Bronchial epithelial cell (primary cell): ENCODE results near the gene PUS3. TPM values are rescaled to one million over a fixed set of nuclear protein-coding genes. Genes with fewer than 3 reads are reported as not detected.
A peak's percentile ranks its signal among the peaks of the same experiment; 100 is the strongest.

Source experiments
- DNase-seq: peaks from one replicate; pipeline ENCODE4 v3.0.0-alpha.2; 2010; ENCODE audit warnings: low read depth
- FAIRE-seq: peaks from 2 replicates; lab custom pipeline; 2011; peaks lifted over from hg19 to GRCh38; lab: Jason Lieb, UNC
- H3K27me3 ChIP-seq: 2 replicates; pipeline ENCODE4 v1.5.1; 2011; ENCODE audit warnings: low read length; ENCODE audit not compliant: control insufficient read depth, insufficient read depth
- H3K36me3 ChIP-seq: 2 replicates; pipeline ENCODE4 v1.5.1; 2011; ENCODE audit warnings: low read length; ENCODE audit not compliant: control insufficient read depth, insufficient read depth
- H3K4me3 ChIP-seq: 2 replicates; pipeline ENCODE4 v1.5.1; 2011; ENCODE audit warnings: mild to moderate bottlenecking, low read depth, low read length, control low read depth
- total RNA-seq: library from RNA; depleted of rRNA; stranded (reverse); fragments of >200 nt; gene quantifications from 2 replicates; pipeline ENCODE4 v1.2.1, GENCODE V29; 2014
- TF ChIP-seq, protein P1 (sequence below): IDR thresholded peaks from 2 replicates; pipeline ENCODE4 v1.5.1; 2011; ENCODE audit warnings: mild to moderate bottlenecking, moderate library complexity, low read length, control low read depth, inconsistent platforms; ENCODE audit not compliant: insufficient read depth, severe bottlenecking

Gene PUS3
- total RNA-seq, 1 donor from 2014 or later = 19.5 TPM

GRCh38 chr11:125892994-125893393 is 10.0 kb downstream of the PUS3 start:
- no peak for FAIRE-seq
- H3K4me3 ChIP-seq = no peak overlapping the region
- H3K27me3 ChIP-seq = no peaks in the 10 kb centered on the region
- TF ChIP-seq, protein P1, sequence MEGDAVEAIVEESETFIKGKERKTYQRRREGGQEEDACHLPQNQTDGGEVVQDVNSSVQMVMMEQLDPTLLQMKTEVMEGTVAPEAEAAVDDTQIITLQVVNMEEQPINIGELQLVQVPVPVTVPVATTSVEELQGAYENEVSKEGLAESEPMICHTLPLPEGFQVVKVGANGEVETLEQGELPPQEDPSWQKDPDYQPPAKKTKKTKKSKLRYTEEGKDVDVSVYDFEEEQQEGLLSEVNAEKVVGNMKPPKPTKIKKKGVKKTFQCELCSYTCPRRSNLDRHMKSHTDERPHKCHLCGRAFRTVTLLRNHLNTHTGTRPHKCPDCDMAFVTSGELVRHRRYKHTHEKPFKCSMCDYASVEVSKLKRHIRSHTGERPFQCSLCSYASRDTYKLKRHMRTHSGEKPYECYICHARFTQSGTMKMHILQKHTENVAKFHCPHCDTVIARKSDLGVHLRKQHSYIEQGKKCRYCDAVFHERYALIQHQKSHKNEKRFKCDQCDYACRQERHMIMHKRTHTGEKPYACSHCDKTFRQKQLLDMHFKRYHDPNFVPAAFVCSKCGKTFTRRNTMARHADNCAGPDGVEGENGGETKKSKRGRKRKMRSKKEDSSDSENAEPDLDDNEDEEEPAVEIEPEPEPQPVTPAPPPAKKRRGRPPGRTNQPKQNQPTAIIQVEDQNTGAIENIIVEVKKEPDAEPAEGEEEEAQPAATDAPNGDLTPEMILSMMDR = no peak
- no peak for DNase-seq
- H3K36me3 ChIP-seq = peaks cover 5% of the 10 kb centered on the region

DNA sequence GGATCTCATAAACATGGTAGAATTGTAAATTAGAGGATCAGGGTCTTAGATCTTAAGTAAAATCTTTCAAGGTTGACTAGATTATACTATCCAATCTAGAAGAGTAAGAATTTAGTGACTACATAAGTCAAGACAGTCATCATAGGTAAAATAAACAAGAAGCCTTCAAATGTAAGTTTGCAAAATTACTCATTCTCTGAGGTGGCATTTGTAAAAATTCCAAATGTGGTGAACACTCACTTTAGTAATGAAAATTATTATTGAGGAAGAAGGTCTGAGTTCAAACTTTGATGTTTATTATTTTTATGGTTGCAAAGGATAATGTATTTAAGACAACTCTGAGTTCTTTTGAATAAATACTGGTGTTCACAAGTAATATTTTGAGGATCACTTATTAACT is 10.9 kb downstream of the PUS3 start:
- peaks cover 5% of the 10 kb centered on the region for H3K36me3 ChIP-seq
- peak; percentile 82 for DNase-seq

GRCh38 chr11:125890447-125891100 is 12.4 kb downstream of the PUS3 start:
- DNase-seq = no peak
- Histone ChIP-seq H3K27me3 (no peaks in the 10 kb centered on the region), H3K36me3 (peaks cover 5% of the 10 kb centered on the region), H3K4me3 (no peak overlapping the region)
- no peak for FAIRE-seq
- TF ChIP-seq, protein P1 = no peak

More for the DNA sequence above, 10.9 kb downstream of the PUS3 start:
- H3K4me3 ChIP-seq = no peak overlapping the region
- H3K27me3 ChIP-seq = no peaks in the 10 kb centered on the region
- TF ChIP-seq, protein P1 = no peak
- no peak for FAIRE-seq

DNA sequence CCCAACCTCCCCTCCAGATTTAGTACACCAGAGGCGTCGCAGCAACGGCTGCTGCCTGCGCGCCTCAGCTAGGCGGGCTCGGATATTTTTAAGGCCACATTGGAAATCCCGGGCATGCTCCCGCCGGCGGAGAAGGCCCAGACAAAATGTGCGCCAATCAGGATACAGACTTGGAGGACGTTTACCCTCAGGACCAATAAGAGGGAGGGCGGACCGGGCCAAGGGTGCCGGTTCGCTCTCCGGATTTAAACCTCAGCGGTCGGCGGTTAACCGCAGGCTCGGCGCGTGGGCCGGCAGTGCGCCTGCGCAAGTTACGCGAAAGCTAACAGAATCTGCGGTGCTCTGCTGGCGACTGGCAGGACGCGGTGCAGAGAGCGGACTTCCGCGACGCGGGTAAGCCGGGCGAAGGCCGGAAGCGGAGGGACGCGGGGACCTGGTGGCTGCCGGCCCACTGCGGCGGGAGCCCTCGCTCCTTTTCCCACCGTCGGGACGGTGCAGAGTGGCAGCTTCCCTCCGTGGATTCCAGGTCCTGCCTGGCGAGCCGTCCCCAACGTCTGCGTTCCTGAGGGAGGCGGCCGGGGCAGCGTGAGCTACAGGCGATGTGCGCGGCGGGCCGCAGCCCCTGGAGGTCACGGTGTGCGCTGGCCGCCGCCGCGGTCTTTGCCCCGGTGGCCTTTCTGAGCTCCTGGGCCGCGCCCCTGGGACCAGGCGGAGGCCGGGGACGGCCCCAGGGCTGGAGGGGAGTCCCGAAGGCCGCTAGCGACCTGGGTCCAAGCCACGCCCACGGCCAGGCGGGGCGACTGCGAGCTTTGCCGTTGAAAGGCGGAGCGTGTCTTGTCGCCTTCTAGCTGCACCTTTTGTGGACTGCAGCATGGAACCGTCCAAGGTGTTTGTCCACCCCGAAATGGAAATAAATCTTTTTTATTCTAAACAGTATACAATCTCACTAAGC is 15.4 kb downstream of the PUS3 start, which contains the start of gene HYLS1:
HYLS1 (plus strand) TSS at position 296 of the 952 bp plus-strand sequence. CDS start 11,701 bp downstream, outside the sequence.
- DNase-seq (peak; percentile 92), FAIRE-seq (no peak)
- TF ChIP-seq, protein P1 = peak; percentile 26
- H3K36me3 ChIP-seq = no peaks in the 10 kb centered on the region
- H3K4me3 ChIP-seq = peak within 1 kb of the TSS; percentile 94
- H3K27me3 ChIP-seq = no peaks in the 10 kb centered on the region

- DNase-seq (peak; percentile 47), FAIRE-seq (peak; percentile 36)
- H3K27me3 ChIP-seq = no peaks in the 10 kb centered on the region
- TF ChIP-seq, protein P1 = no peak
- no peaks in the 10 kb centered on the region for H3K36me3 ChIP-seq
- H3K4me3 ChIP-seq = peak overlapping the region; percentile 94
Measured at GRCh38 chr11:125886997-125887372, 16.0 kb downstream of the PUS3 start.
